ENCODE data around the gene HMGXB3. TPM values are rescaled to one million over a fixed set of nuclear protein-coding genes. Genes with fewer than 3 reads are reported as not detected.

HMGXB3 gene
- total RNA-seq, 2 experiments from 2014 or later, result 35.1 to 44.0 TPM

- Histone ChIP-seq H3K27ac (ENCODE audit: low read depth, low read length, poor library complexity, severe bottlenecking) (no peak overlapping the region), H3K79me2 (ENCODE audit: insufficient read depth, low read depth, low read length) (peaks cover 4% of the 10 kb centered on the region; the same call in 1 of the 2 replicates), H3K9me2 (ENCODE audit: insufficient read depth, low read length) (no peaks in the 10 kb centered on the region), H4K20me1 (ENCODE audit: insufficient read depth, low read length) (no peaks in the 10 kb centered on the region; the same call in 1 of the 2 replicates), H3K4me2 (ENCODE audit: low read length) (no peak overlapping the region), H3K4me1 (ENCODE audit: insufficient read depth, low read length, poor library complexity, severe bottlenecking) (no peaks in the 10 kb centered on the region), H2AFZ (ENCODE audit: low read length) (no peak overlapping the region), H3K36me3 (ENCODE audit: insufficient read depth, low read length) (peaks cover 97% of the 10 kb centered on the region), H3K9me3 (ENCODE audit: low read length) (peaks cover 2% of the 10 kb centered on the region), H3K4me3 (ENCODE audit: low read depth, low read length, poor library complexity, severe bottlenecking) (no peak overlapping the region)
- POLR2A ChIA-PET, result interaction anchor here (0.6 to 1.2 kb wide), 8 partner anchors 8 to 298 kb away, joined by 3 to 4 read pairs (median 3); no protein-coding TSS in a partner anchor
- intact Hi-C loops (cut with micrococcal nuclease; ENCODE audit: unreplicated experiment), result no loop called here
- no TSS peak for BruUV-seq (replicated peaks)
- CTCF ChIA-PET (ENCODE audit: unreplicated experiment), result interaction anchor here (1.1 kb wide), 1 partner anchor 12 kb away, joined by 4 read pairs; no protein-coding TSS in a partner anchor
- TF ChIP-seq EZH2phosphoT487 (IDR thresholded peaks at IDR 0.05; ENCODE audit: borderline replicate concordance, low read depth, low read length) (no peak), CTCF (conservative IDR thresholded peaks at IDR 0.05; ENCODE audit: low read length) (no peak)
- no peak for DNase-seq (ENCODE audit: low spot score)
Observed at GRCh38 chr5:150009671-150010387, 9.3 kb downstream of the HMGXB3 start.

GRCh38 chr5:150013931-150014330 is 13.4 kb downstream of the HMGXB3 start:
- Histone ChIP-seq H2AFZ (ENCODE audit: low read length) (no peak overlapping the region), H3K27ac (ENCODE audit: low read depth, low read length, poor library complexity, severe bottlenecking) (no peak overlapping the region), H3K9me3 (ENCODE audit: low read length) (peaks cover 23% of the 10 kb centered on the region), H3K4me1 (ENCODE audit: insufficient read depth, low read length, poor library complexity, severe bottlenecking) (no peaks in the 10 kb centered on the region), H3K9me2 (ENCODE audit: insufficient read depth, low read length) (no peaks in the 10 kb centered on the region), H3K36me3 (ENCODE audit: insufficient read depth, low read length) (peaks cover 98% of the 10 kb centered on the region), H3K4me2 (ENCODE audit: low read length) (no peak overlapping the region), H3K79me2 (ENCODE audit: insufficient read depth, low read depth, low read length) (no peaks in the 10 kb centered on the region), H4K20me1 (ENCODE audit: insufficient read depth, low read length) (no peaks in the 10 kb centered on the region), H3K4me3 (ENCODE audit: low read depth, low read length, poor library complexity, severe bottlenecking) (no peak overlapping the region)
- POLR2A ChIA-PET, result no interaction called here
- no peak for TF ChIP-seq CTCF (conservative IDR thresholded peaks at IDR 0.05; ENCODE audit: low read length)
- TF ChIP-seq EZH2phosphoT487 (IDR thresholded peaks at IDR 0.05; ENCODE audit: borderline replicate concordance, low read depth, low read length), result no peak
- CTCF ChIA-PET (ENCODE audit: unreplicated experiment), result no interaction called here
- no TSS peak for BruUV-seq (replicated peaks)
- intact Hi-C loops (cut with micrococcal nuclease; ENCODE audit: unreplicated experiment), result no loop called here
- DNase-seq (ENCODE audit: low spot score), result no peak

GRCh38 chr5:150014456-150014855 is 13.9 kb downstream of the HMGXB3 start:
- ChIA-PET POLR2A (no interaction called here), CTCF (ENCODE audit: unreplicated experiment) (no interaction called here)
- H4K20me1 ChIP-seq (ENCODE audit: insufficient read depth, low read length), result no peaks in the 10 kb centered on the region
- no peak overlapping the region for H3K27ac ChIP-seq (ENCODE audit: low read depth, low read length, poor library complexity, severe bottlenecking)
- no peaks in the 10 kb centered on the region for H3K79me2 ChIP-seq (ENCODE audit: insufficient read depth, low read depth, low read length)
- H3K36me3 ChIP-seq (ENCODE audit: insufficient read depth, low read length), result peaks cover 98% of the 10 kb centered on the region
- H3K9me2 ChIP-seq (ENCODE audit: insufficient read depth, low read length), result no peaks in the 10 kb centered on the region
- H2AFZ ChIP-seq (ENCODE audit: low read length), result no peak overlapping the region
- no TSS peak for BruUV-seq (replicated peaks)
- intact Hi-C loops (cut with micrococcal nuclease; ENCODE audit: unreplicated experiment), result no loop called here
- no peaks in the 10 kb centered on the region for H3K4me1 ChIP-seq (ENCODE audit: insufficient read depth, low read length, poor library complexity, severe bottlenecking)
- H3K4me2 ChIP-seq (ENCODE audit: low read length), result no peak overlapping the region
- H3K9me3 ChIP-seq (ENCODE audit: low read length), result peaks cover 23% of the 10 kb centered on the region
- no peak for TF ChIP-seq EZH2phosphoT487 (IDR thresholded peaks at IDR 0.05; ENCODE audit: borderline replicate concordance, low read depth, low read length)
- no peak for TF ChIP-seq CTCF (conservative IDR thresholded peaks at IDR 0.05; ENCODE audit: low read length)
- no peak overlapping the region for H3K4me3 ChIP-seq (ENCODE audit: low read depth, low read length, poor library complexity, severe bottlenecking)
- no peak for DNase-seq (ENCODE audit: low spot score)
